HG03520 (cell line): ENCODE results near the gene BICD1.

Source experiments
- ATAC-seq: cut with Tn5 transposase; IDR thresholded peaks from one replicate; pipeline ENCODE4 v1.9.1; 2021; ENCODE audit warnings: mild to moderate bottlenecking, moderate library complexity; ENCODE audit not compliant: unreplicated experiment

BICD1 gene

DNA sequence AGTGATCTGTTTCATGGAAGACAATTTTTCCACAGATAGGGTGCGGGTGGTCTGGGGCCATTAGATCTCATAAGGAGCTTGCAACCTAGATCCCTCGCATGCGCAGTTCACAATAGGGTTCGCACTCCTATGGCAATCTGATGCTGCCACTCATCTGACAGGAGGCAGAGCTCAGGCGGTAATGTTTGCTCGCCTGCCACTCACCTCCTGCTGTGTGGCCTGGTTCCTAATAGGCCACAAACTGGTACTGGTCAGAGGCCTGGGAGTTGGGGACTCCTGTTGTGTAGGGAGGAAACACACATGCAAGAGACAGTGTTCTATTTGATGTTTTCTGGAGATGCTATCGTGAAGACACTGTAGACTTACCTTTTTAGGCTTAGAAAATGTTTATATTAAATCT, 215.7 kb downstream of the BICD1 start:
- ATAC-seq: no peak

DNA sequence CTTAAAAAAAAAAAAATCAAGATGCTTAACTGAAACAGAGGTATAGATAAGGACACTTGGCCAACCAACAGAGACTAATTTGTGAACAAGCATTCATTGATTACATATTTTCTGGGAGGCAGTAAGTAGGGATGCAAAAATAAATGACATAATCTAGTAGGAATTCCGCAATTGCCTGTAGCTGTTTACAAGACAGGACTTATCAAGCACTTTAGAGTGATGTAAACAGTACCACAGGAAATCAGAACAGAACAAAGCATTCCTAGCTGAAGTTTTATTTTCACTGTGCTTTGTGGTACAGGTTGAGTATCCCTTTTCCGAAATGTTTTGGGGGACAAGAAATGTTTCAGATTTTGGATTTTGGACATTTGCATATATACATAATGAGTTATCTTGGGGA, 224.5 kb downstream of the BICD1 start:
- ATAC-seq: no peak

DNA sequence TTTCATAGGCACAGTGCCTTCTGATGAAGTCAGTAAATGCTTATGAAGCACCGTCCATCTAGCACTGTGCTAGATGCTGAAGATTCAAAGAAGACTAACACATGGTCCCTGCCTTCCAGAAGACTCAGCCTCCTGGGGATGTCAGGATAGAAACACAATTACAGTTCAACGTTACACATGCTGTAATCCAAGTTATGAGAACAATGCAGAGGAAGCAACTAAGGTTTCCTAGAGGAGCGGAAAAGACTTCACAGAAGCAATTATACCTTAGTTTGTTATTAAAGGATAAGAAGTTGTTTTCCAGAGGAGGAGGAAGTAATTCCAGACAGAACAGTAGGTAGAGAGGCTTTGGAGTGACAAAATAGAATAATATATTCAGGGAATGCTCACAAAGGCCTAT, 225.8 kb downstream of the BICD1 start:
- ATAC-seq: no peak

DNA sequence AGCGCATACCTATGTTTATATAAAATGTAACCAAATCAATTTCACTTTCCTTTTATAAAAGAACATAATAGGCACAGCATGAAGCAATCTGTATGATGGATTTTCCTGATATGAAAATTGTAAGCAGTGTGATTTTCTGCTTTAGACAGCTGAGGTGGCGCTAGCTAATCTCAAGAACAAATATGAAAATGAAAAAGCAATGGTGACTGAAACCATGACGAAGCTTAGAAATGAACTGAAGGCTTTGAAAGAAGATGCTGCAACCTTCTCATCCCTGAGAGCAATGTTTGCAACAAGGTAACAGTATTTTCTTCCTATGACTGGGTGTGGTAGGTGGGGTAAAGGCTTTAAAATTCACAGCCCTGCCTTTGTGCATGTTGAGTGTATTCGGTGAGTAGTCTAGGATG, 227.7 kb downstream of the BICD1 start:
- no peak for ATAC-seq

DNA sequence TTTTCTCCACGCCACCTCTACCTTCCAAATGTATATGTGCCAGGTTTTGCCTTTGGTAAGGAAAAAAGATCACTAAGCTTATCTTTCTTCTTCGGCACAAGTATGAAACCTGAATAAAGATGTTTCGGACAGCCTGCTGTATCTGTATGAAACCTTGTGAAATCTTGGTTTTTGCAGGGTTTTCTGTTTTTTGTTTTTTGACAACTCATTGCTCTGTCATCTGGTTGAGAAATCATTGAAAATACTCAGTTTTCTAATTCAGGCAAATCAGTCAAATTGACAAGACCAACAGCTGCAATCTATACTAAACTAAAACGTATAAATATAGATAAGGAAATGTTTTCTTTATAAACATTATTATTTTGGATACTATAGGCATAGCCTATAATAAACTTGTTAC, 229.6 kb downstream of the BICD1 start:
- no peak for ATAC-seq

DNA sequence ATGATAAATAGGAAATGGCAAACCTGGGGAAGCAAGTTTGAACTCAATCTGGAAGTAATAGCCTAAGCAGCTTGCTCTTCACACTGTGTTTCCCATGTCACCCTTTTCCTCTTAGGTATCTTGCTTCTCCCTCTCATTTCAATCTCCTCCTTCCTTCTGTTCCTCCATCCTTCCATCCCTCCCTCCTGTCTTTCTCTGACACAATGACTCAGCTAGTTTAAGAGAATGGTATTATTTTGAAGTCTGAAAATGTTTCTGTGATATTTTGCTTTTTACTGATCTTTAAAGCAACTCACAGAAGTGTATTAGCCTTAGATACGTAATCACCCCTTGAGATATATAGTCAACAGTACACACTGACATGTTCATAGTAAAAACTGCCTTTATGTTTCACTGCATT, 236.8 kb downstream of the BICD1 start:
- no peak for ATAC-seq

DNA sequence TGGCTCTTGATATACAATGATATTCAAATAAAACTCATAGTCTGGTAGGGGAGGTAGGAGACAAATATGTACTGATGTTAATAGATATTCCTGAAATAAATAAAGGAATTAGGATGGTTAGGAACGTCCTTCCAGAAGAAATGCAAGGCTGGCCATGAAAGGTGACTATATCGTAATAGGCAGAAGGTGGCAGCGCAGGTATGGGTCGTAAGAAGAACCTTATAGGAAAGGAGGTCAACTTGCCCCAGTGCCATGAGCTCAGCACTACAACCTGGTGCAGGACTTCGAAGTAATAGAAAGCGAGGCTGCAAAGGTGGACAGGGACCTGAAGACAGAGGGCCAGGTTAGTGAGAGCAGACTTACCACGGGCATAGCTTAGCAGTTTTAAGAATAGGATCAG, 237.4 kb downstream of the BICD1 start:
- no peak for ATAC-seq

DNA sequence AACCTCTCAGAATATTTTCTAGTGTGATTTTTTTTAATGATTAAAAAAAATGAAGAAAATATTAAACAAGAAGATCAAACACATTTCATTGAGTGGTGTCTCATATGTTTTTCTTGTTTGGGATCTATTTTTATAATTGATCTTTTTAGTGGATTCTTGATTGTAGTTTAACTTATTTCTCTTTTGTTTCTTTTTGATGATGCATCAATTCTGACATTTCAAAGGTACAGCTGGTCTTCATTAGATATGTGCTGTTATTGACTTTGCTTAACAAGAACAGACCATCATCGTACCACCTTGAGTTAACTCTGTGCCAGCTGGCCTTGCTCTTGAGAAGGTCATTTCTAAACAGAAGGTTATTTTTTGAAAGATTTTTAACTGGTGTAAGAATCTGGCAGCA, 246.9 kb downstream of the BICD1 start:
- ATAC-seq: no peak

DNA sequence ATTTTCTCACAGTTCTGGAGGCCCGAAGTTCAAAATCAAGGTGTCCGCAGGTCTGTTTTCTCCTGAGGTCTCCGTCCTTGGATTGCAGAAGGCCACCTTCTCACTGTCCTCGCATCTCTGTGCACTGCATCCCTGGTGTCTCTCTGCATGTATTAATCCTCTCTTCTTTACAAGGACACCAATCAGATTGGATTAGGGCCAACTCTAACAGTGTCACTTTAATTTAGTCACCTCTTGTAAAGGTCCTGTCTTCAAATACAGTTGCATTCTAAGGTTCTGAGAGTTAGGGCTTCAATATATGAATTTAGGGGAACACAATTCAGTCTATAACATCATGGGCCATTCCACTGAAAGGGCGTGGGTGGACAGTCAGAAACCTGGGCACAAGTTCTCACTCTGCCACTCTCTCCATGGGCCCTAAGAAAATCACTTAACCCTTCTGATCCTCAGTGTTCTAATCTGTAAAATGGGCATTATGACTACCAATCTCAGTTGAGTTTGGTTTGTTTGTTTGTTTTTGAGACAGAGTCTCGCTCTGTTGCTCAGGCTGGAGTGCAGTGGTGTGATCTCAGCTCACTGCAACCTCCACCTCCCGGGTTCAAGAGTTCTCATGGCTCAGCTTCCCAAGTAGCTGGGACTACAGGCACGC, 251.1 kb downstream of the BICD1 start:
- ATAC-seq: no peak

DNA sequence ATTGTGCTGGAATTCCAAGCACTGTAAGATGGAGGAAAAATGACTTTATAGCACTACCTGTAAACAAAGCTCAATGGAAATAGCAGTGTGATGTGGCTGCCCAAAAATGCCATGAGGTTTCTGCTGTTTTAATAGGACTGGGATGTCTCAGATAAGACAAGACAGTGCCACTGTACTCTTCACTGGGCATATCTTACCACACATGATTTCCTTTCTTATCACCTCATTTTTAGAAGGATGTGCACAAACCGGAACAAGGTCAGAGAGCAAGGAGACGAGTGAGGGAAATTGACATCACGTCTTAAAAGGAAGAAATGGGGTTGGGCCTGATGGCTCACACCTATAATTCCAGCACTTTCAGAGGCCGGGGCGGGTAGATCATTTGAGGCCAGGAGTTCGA, 254.3 kb downstream of the BICD1 start:
- no peak for ATAC-seq

DNA sequence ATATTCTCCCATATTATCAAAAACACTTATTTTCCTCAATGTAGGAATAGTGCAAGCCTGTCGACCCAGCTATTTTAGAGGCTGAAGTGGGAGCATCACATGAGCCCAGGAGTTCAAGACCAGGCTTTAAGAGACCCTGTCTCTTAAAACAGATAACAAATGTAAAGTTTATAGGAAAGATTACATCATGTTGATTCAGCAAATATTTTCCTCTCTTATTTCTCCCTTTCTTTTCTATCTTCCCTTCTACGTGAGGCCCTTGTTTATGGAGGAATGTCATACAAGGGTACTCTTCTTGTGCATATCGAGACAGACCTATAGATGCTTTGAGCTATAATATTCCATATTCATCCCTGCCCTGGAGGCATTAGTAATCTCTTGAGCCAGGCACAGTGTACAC, 256.2 kb downstream of the BICD1 start:
- no peak for ATAC-seq

DNA sequence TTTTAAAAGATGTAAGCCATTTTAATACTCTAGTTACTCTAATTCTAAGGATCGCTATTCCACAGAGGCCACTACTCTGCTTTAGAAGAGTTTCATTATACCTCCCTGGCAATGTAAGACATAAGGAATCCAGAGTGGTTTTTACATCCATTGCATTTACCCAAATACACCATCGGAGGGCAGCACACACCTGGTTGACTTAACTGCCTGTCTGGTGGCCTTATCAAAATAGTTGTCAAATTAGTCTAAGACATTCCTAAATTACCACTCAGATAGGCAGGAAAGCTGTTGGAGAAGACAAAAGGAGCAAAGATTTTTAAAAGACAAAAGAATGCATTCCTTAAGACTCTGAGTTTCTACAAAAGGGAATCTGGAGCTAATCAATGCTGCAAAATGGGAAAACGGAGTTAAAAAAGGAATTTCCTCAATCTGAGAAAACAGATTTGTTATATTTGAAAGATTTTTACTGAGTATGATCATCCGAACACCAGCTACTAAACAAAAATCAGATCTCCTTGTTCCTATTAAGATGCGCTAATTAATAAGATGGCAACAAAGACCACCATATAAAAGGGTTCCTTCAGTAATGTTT, 258.9 kb downstream of the BICD1 start:
- peak; percentile 68 for ATAC-seq

DNA sequence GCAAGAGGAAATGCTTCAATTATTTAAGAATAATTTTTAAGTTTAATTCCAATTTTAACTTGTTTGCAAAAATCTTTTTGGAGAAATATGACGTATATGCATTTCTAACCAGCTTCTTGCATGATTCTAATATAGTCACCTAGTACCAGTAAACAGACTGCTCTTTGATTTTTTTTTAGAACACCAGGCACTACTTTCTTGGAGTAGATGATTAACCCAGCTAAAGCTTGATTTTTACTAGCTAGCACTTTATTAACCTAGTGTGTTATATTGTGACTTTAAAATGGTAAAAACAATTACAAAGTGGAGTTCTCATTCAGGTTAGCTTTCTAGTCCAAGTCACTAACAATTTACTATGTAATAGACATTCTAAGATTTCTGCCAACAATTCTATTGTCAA, 260.1 kb downstream of the BICD1 start:
- no peak for ATAC-seq

DNA sequence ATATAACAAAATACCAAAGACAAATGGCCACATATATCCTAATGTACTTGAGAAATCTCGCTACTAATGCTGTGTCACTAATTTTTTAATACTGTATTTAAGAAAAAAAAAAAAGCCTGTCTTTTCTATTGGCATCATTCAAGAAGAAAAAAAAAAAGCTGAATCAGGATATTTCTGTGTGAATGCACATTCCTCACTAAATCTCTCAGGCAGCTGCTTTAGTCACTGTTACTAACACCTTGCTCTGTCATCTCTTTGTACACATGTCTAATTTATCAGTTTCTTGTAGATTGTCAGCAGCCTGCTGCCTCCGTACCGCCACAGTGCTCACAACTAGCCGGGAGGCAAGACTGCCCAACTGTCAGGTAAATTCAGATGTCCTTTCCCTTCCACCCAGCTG, 260.7 kb downstream of the BICD1 start:
- ATAC-seq: no peak

DNA sequence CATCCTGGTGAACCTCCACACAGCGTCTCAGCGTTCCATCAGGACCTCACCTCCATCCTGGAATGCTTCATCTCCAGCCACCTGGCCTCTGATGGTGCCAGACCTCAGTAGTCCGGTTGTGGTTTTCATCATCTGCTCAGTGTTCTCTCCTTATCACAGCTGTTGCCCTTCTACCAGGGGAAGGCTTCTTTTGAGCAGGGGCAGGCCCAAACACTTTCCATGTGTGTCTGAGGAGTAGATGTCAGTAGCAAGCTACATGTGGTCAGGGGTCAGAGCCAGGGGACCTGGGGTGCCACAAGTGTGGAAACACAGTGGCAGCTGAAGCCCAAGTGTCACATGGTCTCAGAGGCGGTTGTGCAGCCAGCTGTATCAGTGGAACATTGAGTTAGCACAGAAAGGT, 262.6 kb downstream of the BICD1 start:
- no peak for ATAC-seq

DNA sequence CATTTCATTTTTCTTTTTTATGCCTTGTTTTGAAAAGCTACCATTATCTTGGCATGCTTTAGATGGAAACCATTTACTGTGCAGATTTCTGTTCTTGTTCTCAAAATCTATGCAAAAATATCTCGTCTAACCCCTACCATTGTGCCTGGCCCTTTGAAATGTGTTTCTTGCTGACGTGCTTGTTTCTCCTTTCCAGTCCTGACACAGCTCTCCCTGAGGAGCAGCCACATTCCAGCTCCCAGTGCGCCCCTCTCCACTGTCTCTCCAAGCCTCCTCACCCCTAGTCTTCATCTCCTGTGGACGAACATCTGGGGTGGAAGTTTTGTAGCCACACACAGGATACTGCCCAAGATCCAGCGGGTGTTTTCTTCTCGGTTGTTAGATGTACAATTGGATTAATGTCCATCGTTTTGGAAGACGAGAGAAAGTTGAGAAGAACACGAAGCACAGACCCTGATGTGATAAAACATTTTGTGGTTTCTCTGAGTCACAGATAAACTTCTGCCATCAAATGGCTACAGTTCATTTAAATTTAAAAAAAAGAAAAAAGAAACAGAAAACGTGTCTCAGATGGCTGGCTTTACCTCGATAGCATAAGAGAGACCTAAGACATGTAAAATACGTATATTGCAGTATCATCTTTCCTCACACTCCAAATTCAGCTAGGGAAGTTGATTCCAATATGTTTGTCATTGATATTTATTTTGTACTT, 270.9 kb downstream of the BICD1 start:
- no peak for ATAC-seq

DNA sequence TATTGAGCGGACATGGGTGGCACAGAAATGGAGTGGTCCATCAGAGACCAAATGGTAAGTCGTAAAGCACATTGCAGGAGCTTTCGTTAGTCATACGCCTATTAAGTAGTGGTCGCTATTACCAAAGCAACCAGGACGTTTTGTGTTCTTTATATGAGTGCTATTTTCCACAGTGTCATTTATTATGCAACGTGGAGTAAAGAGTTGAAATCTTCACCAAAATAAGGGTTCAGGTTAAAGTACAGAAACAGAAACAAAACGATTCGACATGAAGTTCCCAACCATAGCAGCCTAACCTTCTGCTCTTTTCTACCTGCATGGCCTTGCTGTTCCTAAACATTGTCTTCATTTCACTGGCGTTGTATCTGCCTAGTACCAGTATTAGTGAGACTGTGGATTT, 272.6 kb downstream of the BICD1 start:
- no peak for ATAC-seq

DNA sequence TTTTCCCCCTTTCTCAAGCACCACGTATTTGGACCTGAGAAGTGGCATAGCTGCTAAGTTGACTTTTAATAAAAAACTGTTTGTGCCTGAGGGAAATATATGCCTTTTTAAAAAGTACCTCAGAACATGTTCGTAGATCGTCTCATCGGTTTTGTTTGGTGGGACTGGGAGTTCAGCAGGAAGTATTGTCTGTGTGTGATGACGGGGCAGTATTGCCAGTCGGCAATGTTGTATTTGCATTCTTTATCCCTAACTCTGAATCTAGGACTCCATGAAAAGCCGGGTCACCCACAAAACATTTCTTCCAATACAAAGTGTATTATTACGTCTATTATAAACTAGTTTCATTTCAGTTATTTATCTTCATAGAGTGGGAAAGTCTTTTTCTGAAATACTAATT, 273.0 kb downstream of the BICD1 start:
- no peak for ATAC-seq

DNA sequence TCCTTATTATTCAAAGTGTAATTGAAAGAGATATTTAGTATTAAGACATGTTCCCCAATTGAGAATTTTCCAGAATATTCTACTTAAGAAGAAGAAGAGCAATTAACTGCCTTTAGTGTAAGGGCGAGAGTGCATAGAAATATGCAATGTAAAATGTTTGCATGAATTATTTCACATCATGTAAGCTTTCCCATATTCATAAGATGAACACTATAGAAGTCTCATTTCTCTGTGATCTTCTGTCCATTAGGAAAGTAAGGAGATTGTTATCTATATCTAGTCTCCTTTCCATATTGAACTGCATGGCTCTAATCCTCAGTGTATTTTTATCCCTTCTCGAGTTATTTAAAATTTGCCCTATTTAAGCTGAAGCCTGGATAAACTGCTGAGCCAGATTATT, 275.6 kb downstream of the BICD1 start:
- no peak for ATAC-seq

DNA sequence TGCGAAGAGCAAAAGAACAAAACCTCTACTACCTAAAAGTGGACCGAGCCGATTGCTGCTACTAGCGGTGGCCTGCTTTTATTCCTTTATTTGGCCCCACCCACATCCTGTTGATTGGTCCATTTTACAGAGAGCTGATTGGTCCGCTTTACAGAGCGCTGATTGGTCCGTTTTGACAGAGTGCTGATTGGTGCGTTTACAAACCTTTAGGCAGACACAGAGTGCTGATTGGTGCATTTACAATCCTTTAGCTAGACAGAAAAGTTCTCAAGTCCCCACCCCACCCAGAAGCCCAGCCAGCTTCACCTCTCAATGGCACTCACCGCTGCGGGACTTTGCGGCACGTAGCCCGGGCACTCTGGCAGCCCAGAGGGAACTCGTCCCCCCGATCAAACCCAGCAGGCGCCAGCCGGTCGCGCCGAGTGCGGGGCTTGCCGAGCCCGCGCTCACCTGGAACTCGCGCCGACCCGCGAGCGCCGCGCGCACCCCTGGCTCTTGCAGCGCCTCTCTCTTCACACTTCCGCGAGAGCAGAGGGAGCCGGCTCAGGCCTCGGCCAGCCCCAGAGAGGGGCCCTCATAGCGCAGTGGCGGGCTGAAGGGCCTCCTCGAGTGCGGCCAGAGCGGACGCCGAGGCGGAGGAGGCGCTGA, 284.0 kb downstream of the BICD1 start:
- ATAC-seq: no peak

DNA sequence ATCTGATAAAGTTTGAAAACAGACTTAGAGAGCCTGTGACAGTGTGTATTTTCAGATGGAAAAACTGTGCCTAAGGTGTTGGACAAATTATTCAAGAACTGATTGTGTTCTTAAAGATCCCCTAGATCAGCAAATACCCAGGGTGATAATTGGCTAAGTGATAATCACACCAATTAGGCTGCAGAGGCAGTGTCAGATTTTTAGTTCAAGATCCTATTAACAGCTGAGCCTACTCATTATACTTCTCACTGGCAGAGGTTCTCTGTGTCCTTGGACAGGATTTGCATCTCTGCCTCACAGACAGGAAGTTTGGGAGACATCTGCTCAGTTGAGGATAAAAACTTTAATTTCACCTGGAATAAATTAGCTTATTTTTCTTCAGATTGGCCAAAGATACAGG, 288.4 kb downstream of the BICD1 start:
- ATAC-seq: no peak

DNA sequence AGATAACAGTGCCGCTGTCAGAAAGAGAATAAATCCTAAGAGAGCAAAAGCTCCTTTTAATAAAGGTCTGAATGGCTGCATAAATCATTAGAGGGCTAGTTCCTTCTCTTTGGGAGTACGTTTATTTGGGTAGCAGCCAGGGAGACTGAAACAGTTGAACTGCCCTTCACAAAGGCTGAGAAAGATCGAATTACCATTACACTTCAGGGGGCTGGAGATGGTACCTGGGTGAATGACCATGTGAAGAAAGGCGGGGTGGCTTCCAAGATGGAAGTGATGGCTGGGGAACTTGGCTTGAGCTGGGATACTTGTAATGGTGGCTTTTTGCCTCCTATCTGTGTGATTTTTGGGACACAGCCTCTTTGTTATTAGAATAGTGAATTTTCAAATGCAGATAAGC, 291.0 kb downstream of the BICD1 start:
- ATAC-seq: no peak
